Neural progenitor cell (in vitro differentiated cells): Measurements from ENCODE around the gene EXOC1L.

Source experiments
- CTCF ChIP-seq: fragments of 200-600 bp; sonication (generic); IDR thresholded peaks from 2 replicates; pipeline ENCODE4 v1.5.1; 2017; ENCODE audit warnings: antibody characterized with exemption, mild to moderate bottlenecking
- EZH2 ChIP-seq: fragments of 200-600 bp; sonication (generic); IDR thresholded peaks from 2 replicates; pipeline ENCODE4 v1.6.1; 2017; ENCODE audit warnings: antibody characterized with exemption, mild to moderate bottlenecking, moderate library complexity

- TF ChIP-seq CTCF (no peak), EZH2 (no peak)
Measured at GRCh38 chr4:55783584-55783983, 36.0 kb upstream of the EXOC1L start.
